Stomach (tissue), 9 donors: ENCODE data around the gene THSD7B. TPM values are rescaled to one million over a fixed set of nuclear protein-coding genes. Genes with fewer than 3 reads are reported as not detected.

Experiments used
- DNase-seq, 2 donors: peaks; one replicate each; pipeline versions ENCODE4 v3.0.0 to v3.0.0-alpha.2; 2013 to 2019
- H3K27ac ChIP-seq, 5 donors: fragments of 200-600 bp in 4 of 5; sonication (generic) in 4 of 5; one replicate each; pipeline ENCODE4 v1.5.1; 2013 to 2019; ENCODE audit warnings: mild to moderate bottlenecking in 1 of 5, moderate library complexity in 1 of 5
- H3K27me3 ChIP-seq, 3 donors: fragments of 200-600 bp; sonication (generic); one replicate each; pipeline ENCODE4 v1.5.1; 2017 to 2019; ENCODE audit warnings: mixed run types in 1 of 3
- H3K36me3 ChIP-seq, 4 donors: fragments of 200-600 bp; sonication (generic); 1 replicate in 3 of 4; 2 replicates in 1 of 4; pipeline ENCODE4 v1.5.1; 2016 to 2019
- H3K4me1 ChIP-seq, 4 donors: fragments of 200-600 bp; sonication (generic); one replicate each; pipeline ENCODE4 v1.5.1; 2016 to 2019
- H3K4me3 ChIP-seq, 4 donors: fragments of 200-600 bp; sonication (generic) in 3 of 4; one replicate each; pipeline ENCODE4 v1.5.1; 2016 to 2019; ENCODE audit warnings: mild to moderate bottlenecking in 1 of 4
- H3K9me3 ChIP-seq, 4 donors: fragments of 200-600 bp; sonication (generic); one replicate each; pipeline ENCODE4 v1.5.1; 2016 to 2019
- EP300 ChIP-seq: sonication (generic); formaldehyde crosslinking; IDR thresholded peaks from one replicate; pipeline ENCODE4 v1.6.1; 2017; ENCODE audit warnings: antibody characterized with exemption
- POLR2A ChIP-seq, 4 donors: fragments of 450-650 bp; IDR thresholded peaks; one replicate each; pipeline ENCODE4 v1.6.1; 2016; ENCODE audit warnings: antibody characterized with exemption in 4 of 4, control low read depth in 2 of 4, mild to moderate bottlenecking in 1 of 4, moderate library complexity in 1 of 4
- POLR2AphosphoS5 ChIP-seq, 3 donors: sonication (generic); formaldehyde crosslinking; IDR thresholded peaks; one replicate each; pipeline ENCODE4 v1.6.1; 2016; ENCODE audit warnings: antibody characterized with exemption in 3 of 3
- WGBS, 5 donors: extraction: QIAGEN DNeasy Blood & Tissue Kit in 3 of 5; methylation state at CpG; one replicate each; pipeline versions ENCODE4 v1.1.5 to v1.1.7; 2013 to 2018; 5-methylcytosine and 5-hydroxymethylcytosine counted together
- intact Hi-C: fragments of 100-400 bp; cut with DNase I; formaldehyde crosslinking; loops from one replicate; pipeline ENCODE4 v1.15.1; 2023; ENCODE audit warnings: low total_unique reads
- polyA plus RNA-seq, 3 donors: library from polyadenylated mRNA; stranded (reverse); fragments of 200-250 nt; gene quantifications; one replicate each; pipeline ENCODE4 v1.2.3, GENCODE V29; 2013
- total RNA-seq, 5 donors: library from RNA; depleted of rRNA; stranded (reverse); fragments of >200 nt; gene quantifications; one replicate each; pipeline versions ENCODE4 v1.1.0 to v1.2.3, GENCODE V29; 2014 to 2016
- TF ChIP-seq, protein P1 (sequence below), 7 experiments: fragments of 450-650 bp in 4 of 7; fragments of 200-600 bp in 3 of 7; sonication (generic) in 3 of 7; IDR thresholded peaks; one replicate each; pipeline ENCODE4 v1.5.1; 2016 to 2019; ENCODE audit warnings: antibody characterized with exemption in 7 of 7, control low read depth in 2 of 7, mild to moderate bottlenecking in 1 of 7
- donor health status: healthy with polysubstance abuse.
- donor health status: Bipolar disorder and iron deficiency.
- donor health status: healthy.

Gene THSD7B
- total and polyA plus RNA-seq, 8 donors: 0.05 to 4.4 TPM; not detected in 6

DNA sequence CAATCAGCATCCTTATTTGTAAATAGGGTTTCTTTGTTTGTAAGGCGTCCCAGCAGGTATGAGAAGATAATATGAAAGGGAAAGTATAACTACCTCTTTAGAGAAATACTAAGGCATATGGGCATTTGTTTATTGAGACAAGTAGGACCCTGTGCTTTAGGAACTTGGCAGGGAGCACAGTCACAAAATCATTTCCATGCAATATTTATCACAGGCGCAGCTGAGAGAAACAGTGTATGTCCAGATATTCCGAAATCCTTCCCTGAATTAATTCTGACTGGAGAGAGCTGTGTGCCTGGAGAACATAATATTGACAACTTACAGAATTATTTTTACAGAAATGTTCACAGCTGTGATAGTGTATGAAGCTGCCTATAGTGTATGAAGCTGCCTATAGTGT lies 416.7 kb downstream of the THSD7B start:
- no peak for DNase-seq
- no peaks in the 10 kb centered on the region for H3K4me1 ChIP-seq
- no peaks in the 10 kb centered on the region for H3K27me3 ChIP-seq
- H3K27ac ChIP-seq: no peak overlapping the region
- WGBS, 5 donors: 41 to 79% (median 65%) methylated on average over 3 of the region's 3 CpGs
- TF ChIP-seq POLR2A (IDR thresholded peaks at IDR 0.05) (no peak), EP300 (no peak), POLR2AphosphoS5 (IDR thresholded peaks at IDR 0.05) (no peak)
- H3K36me3 ChIP-seq: no peaks in the 10 kb centered on the region
- intact Hi-C loops: no loop called here
- H3K9me3 ChIP-seq: no peaks in the 10 kb centered on the region
- no peak overlapping the region for H3K4me3 ChIP-seq

DNA sequence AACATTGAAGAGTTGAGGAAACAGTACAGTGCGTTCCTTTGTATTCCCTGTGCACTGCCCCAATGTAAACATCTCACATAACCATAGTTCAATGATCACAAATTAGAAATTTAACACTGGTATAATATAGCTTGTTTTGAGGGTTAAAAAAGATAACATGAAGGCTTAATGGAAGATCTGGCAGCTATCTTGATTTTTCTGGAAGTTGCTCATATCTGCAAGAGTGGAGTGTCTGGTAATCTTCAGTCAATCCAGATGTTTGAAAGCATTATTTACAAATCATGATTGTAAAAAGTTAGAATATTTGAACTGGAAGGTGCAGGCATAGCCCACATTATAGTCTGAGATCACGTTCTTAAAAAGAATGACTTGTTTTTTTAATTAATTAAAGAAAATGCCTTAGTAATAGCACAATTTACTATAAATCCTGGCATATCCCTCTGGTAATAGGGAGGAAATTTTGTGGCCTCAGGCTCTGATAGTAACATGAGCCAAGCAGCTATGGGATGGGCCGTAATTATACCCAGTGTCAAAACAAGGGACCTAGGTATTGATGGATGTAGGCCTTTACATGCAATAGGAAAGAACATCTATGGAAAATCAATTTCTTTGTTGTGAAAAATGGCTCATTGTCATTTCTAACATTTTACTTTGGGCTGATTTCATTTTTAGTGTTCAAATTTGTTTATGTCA lies 418.0 kb downstream of the THSD7B start:
- intact Hi-C loops: no loop called here
- Histone ChIP-seq H3K4me1 (no peaks in the 10 kb centered on the region), H3K4me3 (no peak overlapping the region), H3K9me3 (no peaks in the 10 kb centered on the region), H3K36me3 (no peaks in the 10 kb centered on the region), H3K27ac (no peak overlapping the region), H3K27me3 (no peaks in the 10 kb centered on the region)
- 59 to 76% (median 67%) methylated on average over 3 of the region's 3 CpGs for WGBS, 5 donors
- TF ChIP-seq EP300 (no peak), POLR2AphosphoS5 (IDR thresholded peaks at IDR 0.05) (no peak), POLR2A (IDR thresholded peaks at IDR 0.05) (no peak)
- TF ChIP-seq, protein P1, sequence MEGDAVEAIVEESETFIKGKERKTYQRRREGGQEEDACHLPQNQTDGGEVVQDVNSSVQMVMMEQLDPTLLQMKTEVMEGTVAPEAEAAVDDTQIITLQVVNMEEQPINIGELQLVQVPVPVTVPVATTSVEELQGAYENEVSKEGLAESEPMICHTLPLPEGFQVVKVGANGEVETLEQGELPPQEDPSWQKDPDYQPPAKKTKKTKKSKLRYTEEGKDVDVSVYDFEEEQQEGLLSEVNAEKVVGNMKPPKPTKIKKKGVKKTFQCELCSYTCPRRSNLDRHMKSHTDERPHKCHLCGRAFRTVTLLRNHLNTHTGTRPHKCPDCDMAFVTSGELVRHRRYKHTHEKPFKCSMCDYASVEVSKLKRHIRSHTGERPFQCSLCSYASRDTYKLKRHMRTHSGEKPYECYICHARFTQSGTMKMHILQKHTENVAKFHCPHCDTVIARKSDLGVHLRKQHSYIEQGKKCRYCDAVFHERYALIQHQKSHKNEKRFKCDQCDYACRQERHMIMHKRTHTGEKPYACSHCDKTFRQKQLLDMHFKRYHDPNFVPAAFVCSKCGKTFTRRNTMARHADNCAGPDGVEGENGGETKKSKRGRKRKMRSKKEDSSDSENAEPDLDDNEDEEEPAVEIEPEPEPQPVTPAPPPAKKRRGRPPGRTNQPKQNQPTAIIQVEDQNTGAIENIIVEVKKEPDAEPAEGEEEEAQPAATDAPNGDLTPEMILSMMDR (IDR thresholded peaks at IDR 0.05): no peak
- no peak for DNase-seq

DNA sequence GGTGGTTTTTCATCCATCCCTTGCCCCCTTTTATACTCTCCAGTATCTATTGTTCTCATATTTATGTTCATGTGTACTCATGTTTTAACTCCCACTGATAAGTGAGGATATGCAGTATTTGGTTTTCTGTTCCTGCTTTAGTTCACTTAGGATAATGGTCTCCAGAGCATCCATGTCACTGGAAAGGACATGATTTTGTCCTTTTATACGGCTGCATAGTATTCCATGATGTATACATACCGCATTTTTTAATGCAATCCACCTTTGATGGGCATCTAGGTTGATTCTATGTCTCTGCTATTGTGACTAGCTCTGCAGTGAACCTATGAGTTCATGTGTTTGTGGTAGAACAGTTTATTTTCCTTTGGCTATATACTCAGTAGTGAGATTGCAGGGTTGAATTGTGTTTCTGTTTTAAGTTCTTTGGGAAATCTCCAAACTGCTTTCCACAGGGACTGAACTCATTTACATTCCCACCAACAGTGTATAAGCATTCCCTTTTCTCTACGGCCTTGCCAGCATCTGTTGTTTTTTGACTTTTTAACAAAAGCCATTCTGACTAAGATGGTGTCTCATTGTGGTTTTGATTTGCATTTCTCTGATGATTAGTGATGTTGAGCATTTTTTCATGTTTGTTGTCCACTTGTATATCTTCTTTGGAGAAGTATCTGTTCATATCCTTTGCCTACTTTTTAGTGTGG lies 420.2 kb downstream of the THSD7B start:
- intact Hi-C loops: no loop called here
- Histone ChIP-seq H3K9me3 (peaks cover 0 to 4% (median 0%) of the 10 kb centered on the region in 4 donors), H3K4me3 (no peak overlapping the region), H3K27me3 (no peaks in the 10 kb centered on the region), H3K36me3 (no peaks in the 10 kb centered on the region), H3K4me1 (no peaks in the 10 kb centered on the region), H3K27ac (no peak overlapping the region)
- TF ChIP-seq EP300 (no peak), POLR2AphosphoS5 (IDR thresholded peaks at IDR 0.05) (no peak), POLR2A (IDR thresholded peaks at IDR 0.05) (no peak)
- TF ChIP-seq, protein P1 (IDR thresholded peaks at IDR 0.05): no peak
- DNase-seq: no peak
- 74 to 91% (median 85%) methylated on average over 3 of the region's 3 CpGs for WGBS, 5 donors

DNA sequence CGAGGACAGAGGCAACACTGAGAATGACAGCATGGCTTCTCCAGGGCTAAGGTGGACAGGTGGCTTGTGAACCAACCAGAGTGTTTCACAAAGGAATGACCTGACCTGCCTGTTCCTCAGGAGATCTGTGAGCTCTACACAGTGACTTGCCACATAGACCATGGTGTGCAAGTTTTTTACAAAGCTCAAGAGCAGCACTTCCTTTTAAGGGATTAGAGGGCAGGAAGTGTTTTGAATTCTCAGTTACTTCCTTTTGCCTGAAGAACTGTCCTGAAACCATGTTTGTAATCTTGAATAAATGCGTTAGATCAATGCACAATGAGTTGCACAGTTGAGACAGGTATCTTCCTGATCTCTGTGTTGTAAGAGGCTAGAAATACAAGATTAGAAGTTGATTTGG lies 421.9 kb downstream of the THSD7B start:
- no peak for DNase-seq
- no peaks in the 10 kb centered on the region for H3K27me3 ChIP-seq
- WGBS, 5 donors: 71 to 87% (median 81%) methylated on average over 2 of the region's 2 CpGs

More for the DNA sequence above, 421.9 kb downstream of the THSD7B start:
- no peak overlapping the region for H3K4me3 ChIP-seq
- H3K36me3 ChIP-seq: no peaks in the 10 kb centered on the region
- peaks cover 0 to 4% (median 0%) of the 10 kb centered on the region in 4 donors for H3K9me3 ChIP-seq
- H3K27ac ChIP-seq: no peak overlapping the region
- TF ChIP-seq POLR2A (IDR thresholded peaks at IDR 0.05) (no peak), EP300 (no peak), POLR2AphosphoS5 (IDR thresholded peaks at IDR 0.05) (no peak)
- TF ChIP-seq, protein P1 (IDR thresholded peaks at IDR 0.05): no peak
- intact Hi-C loops: no loop called here
- no peaks in the 10 kb centered on the region for H3K4me1 ChIP-seq
